Liver (tissue), 9 donors: ENCODE results near the gene ASB15. TPM values are rescaled to one million over a fixed set of nuclear protein-coding genes. Genes with fewer than 3 reads are reported as not detected.

Experiments used
- DNase-seq: peaks from one replicate; pipeline ENCODE4 v3.0.0-alpha.2; 2017; ENCODE audit warnings: low spot score
- H3K27ac ChIP-seq, 2 donors: one replicate each; pipeline ENCODE4 v1.7.0; 2013; ENCODE audit warnings: inconsistent platforms in 2 of 2, low read length in 2 of 2, control low read depth in 1 of 2, low read depth in 1 of 2, mild to moderate bottlenecking in 1 of 2
- H3K27me3 ChIP-seq, 4 donors: one replicate each; pipeline versions ENCODE4 v1.6.1 to v1.7.0; 2013; ENCODE audit warnings: low read length in 3 of 4, inconsistent platforms in 1 of 4, mild to moderate bottlenecking in 1 of 4, moderate library complexity in 1 of 4; ENCODE audit not compliant: control insufficient read depth in 4 of 4, insufficient read depth in 4 of 4
- H3K36me3 ChIP-seq, 4 donors: one replicate each; pipeline versions ENCODE4 v1.6.1 to v1.7.0; 2013; ENCODE audit warnings: low read length in 3 of 4, mild to moderate bottlenecking in 3 of 4, low read depth in 1 of 4, moderate library complexity in 1 of 4; ENCODE audit not compliant: control insufficient read depth in 4 of 4, insufficient read depth in 3 of 4
- H3K4me1 ChIP-seq, 4 donors: one replicate each; pipeline versions ENCODE4 v1.6.1 to v1.7.0; 2013; ENCODE audit warnings: low read length in 3 of 4, mild to moderate bottlenecking in 3 of 4, moderate library complexity in 1 of 4; ENCODE audit not compliant: control insufficient read depth in 4 of 4, insufficient read depth in 4 of 4
- H3K4me3 ChIP-seq, 3 donors: one replicate each; pipeline versions ENCODE4 v1.6.1 to v1.7.0; 2013; ENCODE audit warnings: low read length in 3 of 3, control low read depth in 1 of 3, low read depth in 1 of 3, mild to moderate bottlenecking in 1 of 3
- H3K9ac ChIP-seq, 2 donors: one replicate each; pipeline ENCODE4 v1.7.0; 2013; ENCODE audit warnings: low read length in 2 of 2, mild to moderate bottlenecking in 2 of 2, moderate library complexity in 2 of 2, control low read depth in 1 of 2, low read depth in 1 of 2
- H3K9me3 ChIP-seq, 4 donors: one replicate each; pipeline versions ENCODE4 v1.6.1 to v1.7.0; 2013; ENCODE audit warnings: low read length in 3 of 4; ENCODE audit not compliant: control insufficient read depth in 4 of 4
- CTCF ChIP-seq: fragments of 150-350 bp; IDR thresholded peaks from 2 replicates; pipeline ENCODE4 v1.5.1; 2017; ENCODE audit warnings: improper control_type of control experiment, low read depth, low read length; ENCODE audit not compliant: missing input control
- EGR1 ChIP-seq, 2 donors: IDR thresholded peaks; 2 replicates each; pipeline ENCODE4 v1.6.1; 2016 to 2018; ENCODE audit warnings: antibody characterized with exemption in 2 of 2, low read depth in 2 of 2
- FOXA1 ChIP-seq: IDR thresholded peaks from 2 replicates; pipeline ENCODE4 v1.6.1; 2016; ENCODE audit warnings: antibody characterized with exemption
- FOXA2 ChIP-seq: IDR thresholded peaks from 2 replicates; pipeline ENCODE4 v1.6.1; 2016; ENCODE audit warnings: antibody characterized with exemption
- HNF4A ChIP-seq, 2 donors: conservative IDR thresholded peaks; 2 replicates each; pipeline ENCODE4 v1.6.1; 2016; ENCODE audit warnings: antibody characterized with exemption in 2 of 2, mild to moderate bottlenecking in 2 of 2
- HNF4G ChIP-seq: IDR thresholded peaks from 2 replicates; pipeline ENCODE4 v1.6.1; 2016; ENCODE audit warnings: antibody characterized with exemption
- MAX ChIP-seq: IDR thresholded peaks from 2 replicates; pipeline ENCODE4 v1.6.1; 2016; ENCODE audit warnings: antibody characterized with exemption
- NR2F2 ChIP-seq: IDR thresholded peaks from 2 replicates; pipeline ENCODE4 v1.6.1; 2016; ENCODE audit warnings: antibody characterized with exemption
- RAD21 ChIP-seq, 2 donors: IDR thresholded peaks; 2 replicates each; pipeline ENCODE4 v1.6.1; 2016; ENCODE audit warnings: antibody characterized with exemption in 2 of 2, mild to moderate bottlenecking in 2 of 2
- REST ChIP-seq: IDR thresholded peaks from 2 replicates; pipeline ENCODE4 v1.6.1; 2016; ENCODE audit warnings: antibody characterized with exemption, mild to moderate bottlenecking
- RXRA ChIP-seq, 2 donors: IDR thresholded peaks; 2 replicates each; pipeline ENCODE4 v1.6.1; 2017 to 2018; ENCODE audit warnings: antibody characterized with exemption in 2 of 2, mild to moderate bottlenecking in 1 of 2
- SP1 ChIP-seq: IDR thresholded peaks from 2 replicates; pipeline ENCODE4 v1.6.1; 2018; ENCODE audit warnings: antibody characterized with exemption, mild to moderate bottlenecking
- TAF1 ChIP-seq: conservative IDR thresholded peaks from 2 replicates; pipeline ENCODE4 v1.6.1; 2016; ENCODE audit warnings: antibody characterized with exemption, mild to moderate bottlenecking
- YY1 ChIP-seq: IDR thresholded peaks from 2 replicates; pipeline ENCODE4 v1.6.1; 2016; ENCODE audit warnings: antibody characterized with exemption, mild to moderate bottlenecking
- ZBTB33 ChIP-seq: IDR thresholded peaks from 2 replicates; pipeline ENCODE4 v1.6.1; 2016; ENCODE audit warnings: antibody characterized with exemption
- WGBS: extraction: QIAGEN DNeasy Blood & Tissue Kit; methylation state at CpG from one replicate; pipeline ENCODE4 v1.1.7; 2013; 5-methylcytosine and 5-hydroxymethylcytosine counted together
- polyA plus RNA-seq, 2 donors: library from polyadenylated mRNA; stranded (reverse) in 1 of 2; unstranded in 1 of 2; fragments of 200-250 nt in 1 of 2; fragments of >200 nt in 1 of 2; fragmentation: Nextera tagmentation in 1 of 2; extraction: Ambion mirVana in 1 of 2; gene quantifications; one replicate each; pipeline versions ENCODE4 v1.2.1 to v1.2.3, GENCODE V29; 2013 to 2015
- total RNA-seq, 2 donors: library from RNA; depleted of rRNA; stranded (reverse); fragments of >200 nt; gene quantifications; one replicate each; pipeline ENCODE4 v1.2.3, GENCODE V29; 2014
- TF ChIP-seq, protein P1 (sequence below): IDR thresholded peaks from 2 replicates; pipeline ENCODE4 v1.6.1; 2016; ENCODE audit warnings: antibody characterized with exemption
- donor health status: healthy.
- donor health status: healthy.
- donor health status: healthy.
- donor health status: healthy.
- donor health status: healthy.

The ASB15 gene
- total and polyA plus RNA-seq, 4 donors, result not detected

GRCh38 chr7:123682690-123683089 lies 81.1 kb downstream of the ASB15 start:
- TF ChIP-seq FOXA1 (no peak), RAD21 (IDR thresholded peaks at IDR 0.05) (peak; percentile 82 to 86), YY1 (no peak), HNF4A (conservative IDR thresholded peaks at IDR 0.05) (peak in 1 of 2 donors; percentile 35), TAF1 (no peak), REST (no peak), CTCF (peak; percentile 54), HNF4G (no peak), RXRA (IDR thresholded peaks at IDR 0.05) (no peak), ZBTB33 (no peak)
- DNase-seq, result no peak
- Histone ChIP-seq H3K9me3 (no peaks in the 10 kb centered on the region), H3K36me3 (peaks cover 0 to 15% (median 5%) of the 10 kb centered on the region in 4 donors), H3K4me3 (no peak overlapping the region), H3K27me3 (no peaks in the 10 kb centered on the region), H3K4me1 (peaks cover 6 to 51% (median 38%) of the 10 kb centered on the region in 4 donors), H3K9ac (peak overlapping the region in 1 of 2 donors; percentile 14), H3K27ac (no peak overlapping the region)
- WGBS, result 32% methylated on average over 1 of the region's 1 CpG

GRCh38 chr7:123687161-123687560 lies 85.5 kb downstream of the ASB15 start:
- Histone ChIP-seq H3K27ac (no peak overlapping the region), H3K36me3 (peaks cover 0 to 30% (median 14%) of the 10 kb centered on the region in 4 donors), H3K4me3 (no peak overlapping the region), H3K4me1 (peaks cover 0 to 12% (median 8%) of the 10 kb centered on the region in 4 donors), H3K9me3 (no peaks in the 10 kb centered on the region), H3K9ac (no peak overlapping the region), H3K27me3 (no peaks in the 10 kb centered on the region)
- DNase-seq, result no peak
- WGBS, result 94% methylated on average over 2 of the region's 2 CpGs
- no peak for TF ChIP-seq FOXA1
- TF ChIP-seq, protein P1, sequence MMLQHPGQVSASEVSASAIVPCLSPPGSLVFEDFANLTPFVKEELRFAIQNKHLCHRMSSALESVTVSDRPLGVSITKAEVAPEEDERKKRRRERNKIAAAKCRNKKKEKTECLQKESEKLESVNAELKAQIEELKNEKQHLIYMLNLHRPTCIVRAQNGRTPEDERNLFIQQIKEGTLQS, result no peak
- no peak for TF ChIP-seq SP1
- TF ChIP-seq RXRA (IDR thresholded peaks at IDR 0.05), result no peak
- TF ChIP-seq FOXA2, result no peak
- TF ChIP-seq MAX, result no peak
- TF ChIP-seq EGR1 (IDR thresholded peaks at IDR 0.05; ENCODE audit: low read depth in 2 of 2), result no peak
- no peak for TF ChIP-seq HNF4G
- no peak for TF ChIP-seq REST
- no peak for TF ChIP-seq ZBTB33
- TF ChIP-seq NR2F2, result no peak
- no peak for TF ChIP-seq HNF4A (conservative IDR thresholded peaks at IDR 0.05)
- TF ChIP-seq CTCF, result no peak
